C4-2B (cell line): Measurements from ENCODE around the gene FBXO27.

Source experiments
- CTCF ChIP-seq: fragments of 450-650 bp; conservative IDR thresholded peaks from 2 replicates; pipeline ENCODE4 v1.5.1; 2017; ENCODE audit warnings: mild to moderate bottlenecking
- ZFX ChIP-seq: fragments of 450-650 bp; IDR thresholded peaks from 2 replicates; pipeline ENCODE4 v1.6.1; 2017

GRCh38 chr19:39007096-39007495, 25.3 kb downstream of the FBXO27 start:
- TF ChIP-seq CTCF (no peak), ZFX (no peak)
